Measurements from ENCODE around the gene HBA2. TPM values are rescaled to one million over a fixed set of nuclear protein-coding genes. Genes with fewer than 3 reads are reported as not detected.

HBA2 gene
- total and polyA plus RNA-seq, 4 experiments from 2014 or later, result 0.75 to 1.1 (median 0.83) TPM; not detected in 1

DNA sequence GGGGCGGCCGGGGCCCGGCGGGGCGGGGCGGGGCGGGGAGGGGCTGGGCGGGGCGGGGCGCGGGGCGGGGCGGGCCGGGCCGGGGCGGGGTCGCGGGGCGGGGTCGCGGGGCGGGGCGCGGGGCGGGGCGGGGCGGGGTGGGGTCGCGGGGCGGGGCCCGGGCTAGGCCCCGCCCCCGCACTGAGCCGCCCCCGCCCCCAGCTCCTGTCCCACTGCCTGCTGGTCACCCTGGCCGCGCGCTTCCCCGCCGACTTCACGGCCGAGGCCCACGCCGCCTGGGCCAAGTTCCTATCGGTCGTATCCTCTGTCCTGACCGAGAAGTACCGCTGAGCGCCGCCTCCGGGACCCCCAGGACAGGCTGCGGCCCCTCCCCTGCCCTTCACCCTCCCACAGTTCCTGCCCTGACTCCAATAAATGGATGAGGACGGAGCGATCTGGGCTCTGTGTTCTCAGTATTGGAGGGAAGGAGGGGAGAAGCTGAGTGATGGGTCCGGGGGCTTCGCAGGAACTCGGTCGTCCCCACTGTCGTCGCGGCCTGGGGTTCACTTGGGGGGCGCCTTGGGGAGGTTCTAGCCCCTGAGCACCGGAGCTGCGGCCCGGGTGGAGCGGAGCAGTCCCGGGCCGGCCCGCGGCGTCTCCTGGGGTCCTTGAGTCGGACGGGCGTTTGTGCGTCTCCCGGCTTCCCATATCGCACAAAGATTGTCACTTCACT lies 7.7 kb upstream of the HBA2 start:
- H3K36me3 Mint-ChIP-seq, result no peaks in the 10 kb centered on the region
- peaks cover 1 to 15% (median 5%) of the 10 kb centered on the region in 4 donors for H3K4me1 Mint-ChIP-seq
- POLR2A ChIA-PET (ENCODE audit: partially characterized antibody), result no interaction called here
- peaks cover 31 to 38% of the 10 kb centered on the region in 2 donors for H3K27me3 Mint-ChIP-seq
- no peak overlapping the region for H3K27ac Mint-ChIP-seq
- Histone ChIP-seq H3K9me3 (ENCODE audit: control insufficient read depth in 1 of 2, low read length in 2 of 2) (no peaks in the 10 kb centered on the region), H3K36me3 (ENCODE audit: insufficient read depth, low read length) (no peaks in the 10 kb centered on the region), H3K4me1 (ENCODE audit: insufficient read depth, low read length) (peaks cover 22% of the 10 kb centered on the region), H3K27me3 (ENCODE audit: insufficient read depth, low read length) (peaks cover 29% of the 10 kb centered on the region), H3K4me3 (ENCODE audit: low read length in 2 of 2) (no peak overlapping the region), H3K27ac (ENCODE audit: low read depth, low read length) (no peak overlapping the region)
- H3K4me3 Mint-ChIP-seq, result peak overlapping the region in 5 of 8 donors; percentile 50 to 66 (median 53)
- CTCF ChIA-PET (ENCODE audit: partially characterized antibody), result no interaction called here
- intact Hi-C loops (cut with micrococcal nuclease), result no loop called here
- peaks cover 0 to 1% (median 0%) of the 10 kb centered on the region in 8 donors for H3K9me3 Mint-ChIP-seq
- DNase-seq, result no peak

DNA sequence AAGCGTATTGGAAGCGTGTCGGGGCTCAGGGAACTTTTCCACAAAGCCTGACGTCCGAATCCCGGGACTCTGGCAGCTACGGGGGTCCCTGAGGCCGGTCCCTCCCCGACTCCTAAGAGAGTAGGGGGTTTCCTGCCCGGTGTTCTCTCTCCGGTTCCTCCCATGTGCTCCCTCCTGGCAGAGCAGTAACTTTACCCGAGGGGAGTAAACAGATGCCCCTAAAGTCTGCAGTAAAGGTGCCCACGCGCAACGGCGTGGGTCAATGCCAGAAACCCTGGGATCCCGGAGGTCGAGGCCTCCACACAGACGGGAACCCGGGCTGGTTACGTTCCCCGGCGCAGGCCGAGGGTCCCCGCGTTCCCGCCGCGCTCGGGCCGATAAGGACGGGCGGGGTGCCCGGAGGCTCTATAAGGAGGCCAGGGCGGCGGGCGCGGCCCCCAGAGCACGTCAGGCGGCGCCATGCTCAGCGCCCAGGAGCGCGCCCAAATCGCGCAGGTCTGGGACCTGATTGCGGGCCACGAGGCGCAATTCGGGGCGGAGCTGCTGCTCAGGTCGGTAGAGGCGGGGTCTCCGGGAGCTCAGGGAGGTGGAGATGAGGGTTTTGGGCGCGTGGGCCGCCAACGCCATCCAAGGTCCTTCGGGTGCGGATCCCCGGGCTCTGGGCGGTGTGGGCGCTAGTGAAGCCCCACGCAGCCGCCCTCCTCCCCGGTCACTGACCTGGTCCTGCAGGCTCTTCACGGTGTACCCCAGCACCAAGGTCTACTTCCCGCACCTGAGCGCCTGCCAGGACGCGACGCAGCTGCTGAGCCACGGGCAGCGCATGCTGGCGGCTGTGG lies 6.9 kb upstream of the HBA2 start, which contains the start of gene HBM:
TSS of gene HBM (plus strand) at position 440 of the 836 bp plus-strand sequence. CDS start at position 460, 20 bp downstream.
- peaks cover 29% of the 10 kb centered on the region for H3K27me3 ChIP-seq (ENCODE audit: insufficient read depth, low read length)
- no peaks in the 10 kb centered on the region for H3K36me3 Mint-ChIP-seq
- peak within 1 kb of the TSS in 3 of 7 donors; percentile 20 to 77 (median 75) for H3K27ac Mint-ChIP-seq
- no peak within 1 kb of the TSS for H3K4me3 ChIP-seq (ENCODE audit: low read length in 2 of 2)
- H3K9me3 ChIP-seq (ENCODE audit: control insufficient read depth in 1 of 2, low read length in 2 of 2), result no peaks in the 10 kb centered on the region
- H3K27me3 Mint-ChIP-seq, result peaks cover 37 to 44% of the 10 kb centered on the region in 2 donors
- ChIA-PET CTCF (ENCODE audit: partially characterized antibody) (no interaction called here), POLR2A (ENCODE audit: partially characterized antibody) (interaction anchor here (0.6 to 0.9 kb wide), 2 partner anchors 39 to 259 kb away, joined by 3 read pairs; partner anchors contain the start of gene RAB11FIP3)
- peak within 1 kb of the TSS in 7 of 8 donors; percentile 20 to 69 (median 63) for H3K4me3 Mint-ChIP-seq
- peaks cover 22% of the 10 kb centered on the region for H3K4me1 ChIP-seq (ENCODE audit: insufficient read depth, low read length)
- intact Hi-C loops (cut with micrococcal nuclease), result no loop called here
- H3K36me3 ChIP-seq (ENCODE audit: insufficient read depth, low read length), result no peaks in the 10 kb centered on the region
- peaks cover 0 to 1% (median 0%) of the 10 kb centered on the region in 8 donors for H3K9me3 Mint-ChIP-seq
- peaks cover 1 to 15% (median 5%) of the 10 kb centered on the region in 4 donors for H3K4me1 Mint-ChIP-seq
- DNase-seq, result no peak
- H3K27ac ChIP-seq (ENCODE audit: low read depth, low read length), result no peak within 1 kb of the TSS

DNA sequence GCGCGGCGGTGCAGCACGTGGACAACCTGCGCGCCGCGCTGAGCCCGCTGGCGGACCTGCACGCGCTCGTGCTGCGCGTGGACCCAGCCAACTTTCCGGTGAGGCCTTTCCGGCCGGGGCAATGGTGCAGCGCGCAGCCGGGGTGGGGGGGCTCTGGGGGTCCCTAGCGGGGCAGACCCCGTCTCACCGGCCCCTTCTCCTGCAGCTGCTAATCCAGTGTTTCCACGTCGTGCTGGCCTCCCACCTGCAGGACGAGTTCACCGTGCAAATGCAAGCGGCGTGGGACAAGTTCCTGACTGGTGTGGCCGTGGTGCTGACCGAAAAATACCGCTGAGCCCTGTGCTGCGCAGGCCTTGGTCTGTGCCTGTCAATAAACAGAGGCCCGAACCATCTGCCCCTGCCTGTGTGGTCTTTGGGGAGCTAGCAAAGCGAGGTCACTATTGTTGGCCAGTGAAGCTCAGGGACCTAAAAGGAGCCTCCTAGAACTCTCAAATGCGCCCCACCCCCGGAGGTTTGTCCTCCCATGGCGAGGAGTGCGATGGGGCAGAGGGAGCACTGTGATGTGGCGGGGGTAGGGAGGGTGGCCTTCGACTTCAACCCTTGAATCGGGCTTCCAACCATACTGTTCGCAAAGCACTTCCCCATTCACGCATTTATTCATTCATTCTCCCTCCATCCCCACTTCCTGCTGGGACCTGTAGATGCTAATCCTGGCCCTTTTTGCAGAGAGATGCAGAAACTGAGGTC lies 6.1 kb upstream of the HBA2 start:
- H3K27ac Mint-ChIP-seq, result peak overlapping the region in 1 of 7 donors; percentile 75
- Histone ChIP-seq H3K27ac (ENCODE audit: low read depth, low read length) (no peak overlapping the region), H3K27me3 (ENCODE audit: insufficient read depth, low read length) (peaks cover 29% of the 10 kb centered on the region), H3K4me3 (ENCODE audit: low read length in 2 of 2) (no peak overlapping the region), H3K36me3 (ENCODE audit: insufficient read depth, low read length) (no peaks in the 10 kb centered on the region), H3K9me3 (ENCODE audit: control insufficient read depth in 1 of 2, low read length in 2 of 2) (no peaks in the 10 kb centered on the region), H3K4me1 (ENCODE audit: insufficient read depth, low read length) (peaks cover 22% of the 10 kb centered on the region)
- peaks cover 0 to 1% (median 0%) of the 10 kb centered on the region in 8 donors for H3K9me3 Mint-ChIP-seq
- CTCF ChIA-PET (ENCODE audit: partially characterized antibody), result interaction anchor here (1.6 kb wide), 1 partner anchor 49 kb away, joined by 3 read pairs; no protein-coding TSS in a partner anchor
- no peaks in the 10 kb centered on the region for H3K36me3 Mint-ChIP-seq
- intact Hi-C loops (cut with micrococcal nuclease), result no loop called here
- H3K4me3 Mint-ChIP-seq, result peak overlapping the region in 5 of 8 donors; percentile 20 to 64 (median 38)
- peaks cover 36 to 42% of the 10 kb centered on the region in 2 donors for H3K27me3 Mint-ChIP-seq
- peaks cover 1 to 15% (median 5%) of the 10 kb centered on the region in 4 donors for H3K4me1 Mint-ChIP-seq
- DNase-seq, result peak in 1 of 5 donors; percentile 24
- POLR2A ChIA-PET (ENCODE audit: partially characterized antibody), result interaction anchor here (0.6 to 0.9 kb wide), 2 partner anchors 39 to 259 kb away, joined by 3 read pairs; partner anchors contain the start of gene RAB11FIP3

DNA sequence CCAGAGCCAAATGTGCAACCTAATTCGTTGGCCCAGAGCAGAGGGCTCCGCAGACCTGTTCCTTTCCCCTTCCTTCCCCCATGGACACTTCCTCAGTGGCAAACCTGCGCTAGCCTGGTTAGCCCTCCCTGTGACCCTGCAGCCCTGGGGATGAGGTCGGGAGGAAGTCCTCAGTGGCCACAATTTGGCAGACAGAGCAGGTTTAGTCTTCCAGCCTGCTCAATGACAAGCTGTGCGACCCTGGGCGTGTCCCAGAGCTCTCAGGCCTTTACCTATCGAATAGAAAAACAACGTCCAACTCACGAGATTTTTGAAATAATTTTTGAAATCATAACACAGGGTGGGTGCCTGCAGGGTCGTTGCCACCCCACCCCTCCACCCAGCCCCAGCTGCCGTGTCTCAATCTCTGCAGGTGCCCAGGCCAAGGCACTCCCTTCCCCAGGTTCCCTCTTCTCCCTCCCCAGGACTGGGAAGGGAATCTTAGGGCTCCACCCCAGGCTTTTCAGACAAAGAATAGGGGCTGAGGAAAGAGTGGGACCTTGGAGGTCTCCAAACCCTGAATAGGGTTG lies 5.5 kb upstream of the HBA2 start:
- no peak for DNase-seq
- Histone ChIP-seq H3K9me3 (ENCODE audit: control insufficient read depth in 1 of 2, low read length in 2 of 2) (no peaks in the 10 kb centered on the region), H3K4me3 (ENCODE audit: low read length in 2 of 2) (no peak overlapping the region), H3K36me3 (ENCODE audit: insufficient read depth, low read length) (no peaks in the 10 kb centered on the region), H3K27me3 (ENCODE audit: insufficient read depth, low read length) (peaks cover 29% of the 10 kb centered on the region), H3K27ac (ENCODE audit: low read depth, low read length) (no peak overlapping the region), H3K4me1 (ENCODE audit: insufficient read depth, low read length) (peaks cover 22% of the 10 kb centered on the region)
- no peaks in the 10 kb centered on the region for H3K9me3 Mint-ChIP-seq
- H3K27me3 Mint-ChIP-seq, result peaks cover 38 to 43% of the 10 kb centered on the region in 2 donors
- no peaks in the 10 kb centered on the region for H3K36me3 Mint-ChIP-seq
- H3K27ac Mint-ChIP-seq, result peak overlapping the region in 1 of 7 donors; percentile 75
- intact Hi-C loops (cut with micrococcal nuclease), result no loop called here
- peak overlapping the region in 4 of 8 donors; percentile 20 to 64 (median 32) for H3K4me3 Mint-ChIP-seq
- CTCF ChIA-PET (ENCODE audit: partially characterized antibody), result interaction anchor here (1.6 kb wide), 1 partner anchor 50 kb away, joined by 3 read pairs; no protein-coding TSS in a partner anchor
- H3K4me1 Mint-ChIP-seq, result peaks cover 1 to 15% (median 5%) of the 10 kb centered on the region in 4 donors
- POLR2A ChIA-PET (ENCODE audit: partially characterized antibody), result no interaction called here

DNA sequence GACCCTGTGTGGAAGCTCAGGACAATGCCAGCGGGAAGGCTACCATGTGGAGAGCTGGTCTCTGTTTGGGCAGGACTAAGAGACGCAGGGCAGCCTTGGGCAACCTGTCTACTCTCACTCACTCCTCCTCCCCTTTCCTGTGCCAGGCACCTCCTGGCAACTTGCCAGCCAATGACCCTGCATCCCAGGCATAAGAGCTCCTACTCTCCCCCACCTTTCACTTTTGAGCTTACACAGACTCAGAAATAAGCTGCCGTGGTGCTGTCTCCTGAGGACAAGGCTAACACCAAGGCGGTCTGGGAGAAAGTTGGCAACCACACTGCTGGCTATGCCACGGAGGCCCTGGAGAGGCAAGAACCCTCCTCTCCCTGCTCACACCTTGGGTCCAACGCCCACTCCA lies 4.3 kb upstream of the HBA2 start:
- ChIA-PET POLR2A (ENCODE audit: partially characterized antibody) (no interaction called here), CTCF (ENCODE audit: partially characterized antibody) (interaction anchor here (1.0 to 1.2 kb wide), 4 partner anchors 14 to 194 kb away, joined by 3 read pairs; no protein-coding TSS in a partner anchor)
- H3K4me1 Mint-ChIP-seq, result peaks cover 1 to 15% (median 7%) of the 10 kb centered on the region in 4 donors
- no peaks in the 10 kb centered on the region for H3K36me3 Mint-ChIP-seq
- no peak overlapping the region for H3K27ac ChIP-seq (ENCODE audit: low read depth, low read length)
- H3K27me3 Mint-ChIP-seq, result peaks cover 36 to 38% of the 10 kb centered on the region in 2 donors
- no peak overlapping the region for H3K4me3 ChIP-seq (ENCODE audit: low read length in 2 of 2)
- DNase-seq, result no peak
- H3K9me3 Mint-ChIP-seq, result peaks cover 0 to 1% (median 0%) of the 10 kb centered on the region in 8 donors
- no peak overlapping the region for H3K4me3 Mint-ChIP-seq
- intact Hi-C loops (cut with micrococcal nuclease), result no loop called here
- H3K9me3 ChIP-seq (ENCODE audit: control insufficient read depth in 1 of 2, low read length in 2 of 2), result no peaks in the 10 kb centered on the region
- H3K27me3 ChIP-seq (ENCODE audit: insufficient read depth, low read length), result peaks cover 29% of the 10 kb centered on the region
- no peak overlapping the region for H3K27ac Mint-ChIP-seq
- H3K4me1 ChIP-seq (ENCODE audit: insufficient read depth, low read length), result peaks cover 22% of the 10 kb centered on the region
- no peaks in the 10 kb centered on the region for H3K36me3 ChIP-seq (ENCODE audit: insufficient read depth, low read length)

DNA sequence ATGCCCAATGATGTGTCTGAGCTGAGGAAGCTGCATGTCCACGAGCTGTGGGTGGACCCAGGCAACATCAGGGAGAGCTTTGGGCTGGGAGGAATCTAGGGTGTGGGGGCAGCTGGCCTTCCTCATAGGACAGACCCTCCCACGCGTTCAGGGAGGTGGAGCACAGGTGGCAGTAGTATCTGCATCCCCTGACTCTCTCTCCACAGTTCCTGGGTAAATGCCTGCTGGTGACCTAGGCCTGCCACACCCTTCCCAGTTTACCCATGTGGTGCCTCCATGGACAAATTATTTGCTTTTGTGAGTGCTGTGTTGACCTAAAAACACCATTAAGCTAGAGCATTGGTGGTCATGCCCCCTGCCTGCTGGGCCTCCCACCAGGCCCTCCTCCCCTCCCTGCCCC lies 3.7 kb upstream of the HBA2 start:
- no peak overlapping the region for H3K4me3 ChIP-seq (ENCODE audit: low read length in 2 of 2)
- peaks cover 22% of the 10 kb centered on the region for H3K4me1 ChIP-seq (ENCODE audit: insufficient read depth, low read length)
- H3K27me3 ChIP-seq (ENCODE audit: insufficient read depth, low read length), result peaks cover 29% of the 10 kb centered on the region
- H3K27me3 Mint-ChIP-seq, result peaks cover 38% of the 10 kb centered on the region in 2 donors
- no peak overlapping the region for H3K4me3 Mint-ChIP-seq
- H3K36me3 ChIP-seq (ENCODE audit: insufficient read depth, low read length), result no peaks in the 10 kb centered on the region
- peaks cover 2 to 15% (median 8%) of the 10 kb centered on the region in 4 donors for H3K4me1 Mint-ChIP-seq
- H3K9me3 ChIP-seq (ENCODE audit: control insufficient read depth in 1 of 2, low read length in 2 of 2), result no peaks in the 10 kb centered on the region
- peaks cover 0 to 1% (median 0%) of the 10 kb centered on the region in 8 donors for H3K9me3 Mint-ChIP-seq
- H3K36me3 Mint-ChIP-seq, result no peaks in the 10 kb centered on the region
- no peak overlapping the region for H3K27ac Mint-ChIP-seq
- no peak for DNase-seq
- intact Hi-C loops (cut with micrococcal nuclease), result no loop called here
- POLR2A ChIA-PET (ENCODE audit: partially characterized antibody), result no interaction called here
- H3K27ac ChIP-seq (ENCODE audit: low read depth, low read length), result no peak overlapping the region
- CTCF ChIA-PET (ENCODE audit: partially characterized antibody), result interaction anchor here (1.0 to 1.2 kb wide), 2 partner anchors 63 to 193 kb away, joined by 3 read pairs; no protein-coding TSS in a partner anchor
